ENCODE results near the gene ATOH8. TPM values are rescaled to one million over a fixed set of nuclear protein-coding genes. Genes with fewer than 3 reads are reported as not detected.

Gene ATOH8
- total and polyA plus RNA-seq, 2 donors from 2014 or later, result 11.2 to 18.6 TPM

- no peaks in the 10 kb centered on the region for H3K27me3 ChIP-seq (ENCODE audit: control insufficient read depth, insufficient read depth, low read length)
- H3K36me3 ChIP-seq (ENCODE audit: control insufficient read depth in 2 of 3, insufficient read depth in 3 of 3, low read length in 3 of 3), result no peaks in the 10 kb centered on the region
- H3K27ac ChIP-seq (ENCODE audit: low read depth in 2 of 2, low read length in 2 of 2), result no peak overlapping the region
- H3K9ac ChIP-seq (ENCODE audit: low read length in 3 of 3), result no peak overlapping the region
- H3K4me1 ChIP-seq (ENCODE audit: control insufficient read depth in 2 of 3, insufficient read depth in 2 of 3, low read depth in 1 of 3, low read length in 3 of 3), result peaks cover 0 to 19% (median 0%) of the 10 kb centered on the region in 3 donors
- H3K4me3 ChIP-seq (ENCODE audit: low read length in 3 of 3), result no peak overlapping the region
- no peak for DNase-seq
- no peak for FAIRE-seq
- TF ChIP-seq CTCF (IDR thresholded peaks at IDR 0.05; ENCODE audit: borderline replicate concordance, extremely low read depth, insufficient read depth), result no peak
- intact Hi-C loops (cut with DNase I), result no loop called here
- H3K9me3 ChIP-seq (ENCODE audit: control insufficient read depth in 2 of 3, insufficient read depth in 1 of 3, low read length in 3 of 3), result no peaks in the 10 kb centered on the region
These were observed 39.8 kb downstream of the ATOH8 start for GRCh38 chr2:85793584-85793983.

GRCh38 chr2:85794038-85794441 is 40.2 kb downstream of the ATOH8 start:
- H3K36me3 ChIP-seq (ENCODE audit: control insufficient read depth in 2 of 3, insufficient read depth in 3 of 3, low read length in 3 of 3), result no peaks in the 10 kb centered on the region
- peaks cover 0 to 19% (median 0%) of the 10 kb centered on the region in 3 donors for H3K4me1 ChIP-seq (ENCODE audit: control insufficient read depth in 2 of 3, insufficient read depth in 2 of 3, low read depth in 1 of 3, low read length in 3 of 3)
- DNase-seq, result no peak
- H3K27ac ChIP-seq (ENCODE audit: low read depth in 2 of 2, low read length in 2 of 2), result no peak overlapping the region
- no peak overlapping the region for H3K4me3 ChIP-seq (ENCODE audit: low read length in 3 of 3)
- no peak for TF ChIP-seq CTCF (IDR thresholded peaks at IDR 0.05; ENCODE audit: borderline replicate concordance, extremely low read depth, insufficient read depth)
- H3K9ac ChIP-seq (ENCODE audit: low read length in 3 of 3), result no peak overlapping the region
- no peak for FAIRE-seq
- intact Hi-C loops (cut with DNase I), result no loop called here
- no peaks in the 10 kb centered on the region for H3K9me3 ChIP-seq (ENCODE audit: control insufficient read depth in 2 of 3, insufficient read depth in 1 of 3, low read length in 3 of 3)
- no peaks in the 10 kb centered on the region for H3K27me3 ChIP-seq (ENCODE audit: control insufficient read depth, insufficient read depth, low read length)

DNA sequence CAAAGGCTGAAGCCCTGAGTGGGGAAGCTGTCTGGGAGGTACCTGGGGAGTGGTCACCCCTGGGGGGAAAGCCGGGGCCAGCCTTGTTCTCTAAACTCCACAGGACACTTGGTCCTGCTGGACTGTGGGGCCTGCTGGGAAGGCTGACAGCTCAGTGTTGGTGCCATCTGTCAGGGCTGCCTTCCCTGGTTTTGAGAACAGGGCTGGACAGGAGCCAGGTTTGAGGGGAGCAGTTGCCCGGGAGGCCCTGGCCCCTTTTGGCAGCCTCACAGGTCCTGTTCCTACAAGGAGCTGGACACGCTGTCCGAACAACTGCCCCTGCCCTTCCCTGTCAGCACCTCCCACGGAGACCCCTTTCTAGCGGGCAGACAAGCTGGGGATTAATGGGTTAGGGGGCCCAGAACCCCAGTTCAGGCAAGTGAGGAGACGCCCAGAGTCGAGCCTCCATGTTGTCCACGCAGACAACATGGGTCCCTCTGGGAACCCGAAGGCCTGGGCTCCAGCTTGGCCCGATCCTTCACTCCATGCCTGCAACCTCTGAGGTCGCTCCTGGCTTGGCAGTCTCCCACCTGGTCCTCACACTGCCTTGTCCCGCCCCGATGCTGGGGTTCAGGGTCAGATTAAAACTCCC is 40.8 kb downstream of the ATOH8 start:
- no peaks in the 10 kb centered on the region for H3K27me3 ChIP-seq (ENCODE audit: control insufficient read depth, insufficient read depth, low read length)
- DNase-seq, result peak in 2 of 5 donors; percentile 31 to 57
- intact Hi-C loops (cut with DNase I), result no loop called here
- H3K4me3 ChIP-seq (ENCODE audit: low read length in 3 of 3), result no peak overlapping the region
- H3K4me1 ChIP-seq (ENCODE audit: control insufficient read depth in 2 of 3, insufficient read depth in 2 of 3, low read depth in 1 of 3, low read length in 3 of 3), result peaks cover 0 to 19% (median 0%) of the 10 kb centered on the region in 3 donors
- H3K36me3 ChIP-seq (ENCODE audit: control insufficient read depth in 2 of 3, insufficient read depth in 3 of 3, low read length in 3 of 3), result no peaks in the 10 kb centered on the region
- H3K27ac ChIP-seq (ENCODE audit: low read depth in 2 of 2, low read length in 2 of 2), result no peak overlapping the region
- H3K9me3 ChIP-seq (ENCODE audit: control insufficient read depth in 2 of 3, insufficient read depth in 1 of 3, low read length in 3 of 3), result no peaks in the 10 kb centered on the region
- FAIRE-seq, result no peak
- H3K9ac ChIP-seq (ENCODE audit: low read length in 3 of 3), result no peak overlapping the region
- TF ChIP-seq CTCF (IDR thresholded peaks at IDR 0.05; ENCODE audit: borderline replicate concordance, extremely low read depth, insufficient read depth), result no peak
